ENCODE results near the gene GPR50. TPM values are rescaled to one million over a fixed set of nuclear protein-coding genes. Genes with fewer than 3 reads are reported as not detected.

The GPR50 gene
- total RNA-seq, 1 experiment from 2014 or later, result not detected

DNA sequence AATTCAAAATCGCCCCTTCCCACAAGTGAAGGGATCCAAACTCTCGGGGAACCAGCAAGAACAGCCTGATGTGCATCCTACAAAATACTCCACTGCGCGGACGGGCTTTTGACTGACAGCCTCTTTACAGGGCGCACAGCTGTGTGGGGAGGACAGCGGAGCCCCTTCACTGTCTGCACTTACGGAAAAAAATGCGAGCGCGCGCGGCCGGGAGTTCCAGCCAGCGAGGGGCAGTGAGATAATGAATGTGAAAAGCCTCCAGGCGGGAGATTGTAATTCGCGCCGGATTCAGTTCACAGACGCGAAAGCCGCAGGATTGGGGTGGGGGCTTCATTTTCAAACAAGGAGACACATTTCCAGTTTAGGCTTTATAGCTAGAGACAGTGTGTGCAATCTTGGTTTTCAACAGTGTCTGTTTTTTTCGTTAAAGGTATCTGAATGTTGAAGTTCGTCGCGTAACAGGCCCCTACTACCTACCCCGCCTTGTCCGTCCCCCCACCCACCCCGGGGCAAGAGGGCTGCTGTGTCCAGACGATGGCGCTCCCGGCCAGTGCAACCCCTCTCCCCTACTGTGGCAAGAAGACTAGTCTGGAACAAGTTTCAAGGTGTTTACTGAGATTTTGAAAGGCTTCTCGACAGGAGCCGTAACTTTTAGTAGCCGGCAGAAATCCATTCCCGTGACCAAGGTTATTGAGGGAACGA lies 1.7 kb upstream of the GPR50 start:
- Histone ChIP-seq H3K4me1 (ENCODE audit: insufficient read depth, low read length, poor library complexity, severe bottlenecking) (no peaks in the 10 kb centered on the region), H3K27ac (ENCODE audit: low read depth, low read length, poor library complexity, severe bottlenecking) (no peak overlapping the region), H3K27me3 (replicated peaks; ENCODE audit: insufficient read depth, low read depth, low read length, poor library complexity) (peaks cover 64% of the 10 kb centered on the region), H3K36me3 (ENCODE audit: insufficient read depth, low read length, poor library complexity, severe bottlenecking) (no peaks in the 10 kb centered on the region), H3K9me3 (ENCODE audit: low read depth, low read length, poor library complexity, severe bottlenecking) (peaks cover 12% of the 10 kb centered on the region), H3K4me3 (ENCODE audit: low read depth, low read length, poor library complexity, severe bottlenecking) (no peak overlapping the region)
- POLR2A ChIA-PET (ENCODE audit: low non-redundant PET), result no interaction called here
- peak; percentile 65 for TF ChIP-seq EZH2 (IDR thresholded peaks at IDR 0.05; ENCODE audit: borderline replicate concordance, low read depth, low read length, poor library complexity, severe bottlenecking)
- TF ChIP-seq, protein P1, sequence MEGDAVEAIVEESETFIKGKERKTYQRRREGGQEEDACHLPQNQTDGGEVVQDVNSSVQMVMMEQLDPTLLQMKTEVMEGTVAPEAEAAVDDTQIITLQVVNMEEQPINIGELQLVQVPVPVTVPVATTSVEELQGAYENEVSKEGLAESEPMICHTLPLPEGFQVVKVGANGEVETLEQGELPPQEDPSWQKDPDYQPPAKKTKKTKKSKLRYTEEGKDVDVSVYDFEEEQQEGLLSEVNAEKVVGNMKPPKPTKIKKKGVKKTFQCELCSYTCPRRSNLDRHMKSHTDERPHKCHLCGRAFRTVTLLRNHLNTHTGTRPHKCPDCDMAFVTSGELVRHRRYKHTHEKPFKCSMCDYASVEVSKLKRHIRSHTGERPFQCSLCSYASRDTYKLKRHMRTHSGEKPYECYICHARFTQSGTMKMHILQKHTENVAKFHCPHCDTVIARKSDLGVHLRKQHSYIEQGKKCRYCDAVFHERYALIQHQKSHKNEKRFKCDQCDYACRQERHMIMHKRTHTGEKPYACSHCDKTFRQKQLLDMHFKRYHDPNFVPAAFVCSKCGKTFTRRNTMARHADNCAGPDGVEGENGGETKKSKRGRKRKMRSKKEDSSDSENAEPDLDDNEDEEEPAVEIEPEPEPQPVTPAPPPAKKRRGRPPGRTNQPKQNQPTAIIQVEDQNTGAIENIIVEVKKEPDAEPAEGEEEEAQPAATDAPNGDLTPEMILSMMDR (conservative IDR thresholded peaks at IDR 0.05; ENCODE audit: low read depth, low read length), result no peak
- no peak for DNase-seq (ENCODE audit: low spot score)
- intact Hi-C loops (cut with micrococcal nuclease; ENCODE audit: unreplicated experiment), result no loop called here
- CTCF ChIA-PET, result no interaction called here
- no TSS peak for BruUV-seq (replicated peaks)

DNA sequence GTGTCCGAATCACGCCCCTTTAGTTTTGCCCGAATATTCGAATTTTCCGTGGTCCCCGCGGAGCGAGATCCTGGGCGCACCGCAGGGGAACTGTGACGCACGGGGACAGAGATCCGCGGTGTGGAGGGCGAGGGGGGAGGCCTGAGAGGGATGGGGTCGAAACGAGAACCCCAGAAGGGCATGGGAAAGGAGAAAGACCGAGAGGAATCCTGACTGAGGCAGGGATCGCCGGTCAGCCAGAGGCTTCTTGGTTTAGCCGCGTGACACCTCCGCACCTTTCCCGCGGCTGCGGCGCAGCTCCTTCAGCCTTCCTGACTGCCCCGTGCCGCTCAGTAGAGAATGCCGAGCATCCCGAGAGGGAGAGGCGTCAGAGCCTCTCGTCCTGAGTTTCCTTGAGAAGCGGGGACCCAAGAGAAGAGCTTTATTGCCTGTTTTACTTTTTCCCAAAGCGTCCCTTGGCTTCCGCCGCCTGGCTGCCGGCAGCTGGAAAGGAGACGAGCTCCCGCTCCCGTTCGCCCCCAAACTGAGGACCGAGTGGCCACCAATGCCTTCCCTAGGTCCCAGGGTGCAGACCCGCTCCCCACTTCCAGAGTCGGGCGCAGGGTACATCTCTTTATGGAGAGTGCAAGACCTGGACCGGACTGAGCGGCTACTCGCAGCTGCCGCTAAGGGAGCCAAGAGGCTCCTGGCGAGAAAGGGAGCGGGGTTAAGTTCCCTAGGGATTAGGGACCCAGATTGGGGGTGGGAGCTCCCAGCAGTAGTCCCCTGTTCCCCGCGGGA lies 911 bp upstream of the GPR50 start:
- ChIA-PET CTCF (interaction anchor here (0.7 kb wide), 1 partner anchor 1462 kb away, joined by 9 read pairs; no protein-coding TSS in a partner anchor), POLR2A (ENCODE audit: low non-redundant PET) (no interaction called here)
- TF ChIP-seq EZH2 (IDR thresholded peaks at IDR 0.05; ENCODE audit: borderline replicate concordance, low read depth, low read length, poor library complexity, severe bottlenecking), result no peak
- TF ChIP-seq, protein P1 (conservative IDR thresholded peaks at IDR 0.05; ENCODE audit: low read depth, low read length), result no peak
- Histone ChIP-seq H3K4me3 (ENCODE audit: low read depth, low read length, poor library complexity, severe bottlenecking) (no peak overlapping the region), H3K27me3 (replicated peaks; ENCODE audit: insufficient read depth, low read depth, low read length, poor library complexity) (peaks cover 69% of the 10 kb centered on the region), H3K9me3 (ENCODE audit: low read depth, low read length, poor library complexity, severe bottlenecking) (peaks cover 12% of the 10 kb centered on the region), H3K4me1 (ENCODE audit: insufficient read depth, low read length, poor library complexity, severe bottlenecking) (no peaks in the 10 kb centered on the region), H3K36me3 (ENCODE audit: insufficient read depth, low read length, poor library complexity, severe bottlenecking) (no peaks in the 10 kb centered on the region), H3K27ac (ENCODE audit: low read depth, low read length, poor library complexity, severe bottlenecking) (no peak overlapping the region)
- no peak for DNase-seq (ENCODE audit: low spot score)
- intact Hi-C loops (cut with micrococcal nuclease; ENCODE audit: unreplicated experiment), result no loop called here
- no TSS peak for BruUV-seq (replicated peaks)

DNA sequence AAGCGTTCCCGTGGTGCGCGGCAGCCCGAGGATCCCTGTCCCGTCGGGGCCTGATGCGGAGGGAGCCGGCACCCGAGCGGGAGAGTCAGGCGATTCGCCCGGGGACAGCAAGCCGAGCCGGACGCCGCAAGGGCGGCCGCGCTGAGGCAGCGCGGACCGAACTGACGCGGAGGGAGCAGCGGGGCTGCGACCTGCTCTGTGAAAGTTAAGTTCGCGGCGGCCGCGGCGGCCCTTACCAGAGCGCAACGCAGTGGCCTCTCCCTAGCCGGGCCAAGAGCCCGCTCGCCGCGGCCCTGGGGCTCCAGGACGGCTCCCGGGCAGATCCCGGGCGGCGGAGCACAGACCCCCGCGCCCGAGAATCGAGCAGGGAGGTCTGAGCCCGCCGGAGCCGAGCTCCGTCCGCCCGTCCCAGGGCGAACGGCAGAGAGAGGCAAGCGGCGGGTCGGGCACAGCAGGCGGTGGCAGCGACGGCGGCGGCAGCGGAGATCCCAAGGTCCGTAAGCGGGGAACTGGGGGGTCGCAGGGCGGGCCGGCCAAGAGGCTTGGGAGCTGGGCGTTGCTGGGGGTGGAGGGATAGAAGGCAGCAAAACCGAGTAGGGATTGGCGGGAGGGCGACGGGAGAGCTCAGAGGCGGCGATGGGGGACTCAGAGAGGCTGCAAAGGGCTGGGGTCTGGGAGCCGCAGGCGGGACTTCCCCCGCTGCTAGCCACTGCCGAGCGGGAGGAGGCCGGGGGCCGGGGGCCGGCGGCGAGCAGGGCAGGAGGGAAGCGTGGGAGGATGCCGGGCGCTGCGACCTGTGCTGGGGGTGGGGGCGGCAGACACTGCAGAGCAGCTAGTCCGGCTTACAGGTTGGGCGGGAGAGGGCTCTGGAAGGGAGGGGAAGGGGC lies 1.0 kb downstream of the GPR50 start:
- Histone ChIP-seq H3K4me3 (ENCODE audit: low read depth, low read length, poor library complexity, severe bottlenecking) (no peak overlapping the region), H3K27ac (ENCODE audit: low read depth, low read length, poor library complexity, severe bottlenecking) (no peak overlapping the region), H3K27me3 (replicated peaks; ENCODE audit: insufficient read depth, low read depth, low read length, poor library complexity) (peaks cover 84% of the 10 kb centered on the region), H3K36me3 (ENCODE audit: insufficient read depth, low read length, poor library complexity, severe bottlenecking) (no peaks in the 10 kb centered on the region), H3K4me1 (ENCODE audit: insufficient read depth, low read length, poor library complexity, severe bottlenecking) (no peaks in the 10 kb centered on the region), H3K9me3 (ENCODE audit: low read depth, low read length, poor library complexity, severe bottlenecking) (peaks cover 12% of the 10 kb centered on the region)
- TF ChIP-seq EZH2 (IDR thresholded peaks at IDR 0.05; ENCODE audit: borderline replicate concordance, low read depth, low read length, poor library complexity, severe bottlenecking), result no peak
- TF ChIP-seq, protein P1 (conservative IDR thresholded peaks at IDR 0.05; ENCODE audit: low read depth, low read length), result no peak
- POLR2A ChIA-PET (ENCODE audit: low non-redundant PET), result no interaction called here
- intact Hi-C loops (cut with micrococcal nuclease; ENCODE audit: unreplicated experiment), result no loop called here
- CTCF ChIA-PET, result no interaction called here
- BruUV-seq (replicated peaks), result no TSS peak
- no peak for DNase-seq (ENCODE audit: low spot score)
